GM12873 (cell line): ENCODE data around the gene WBP2.

Experiments used
- TF ChIP-seq, protein P1 (sequence below): IDR thresholded peaks from 2 replicates; pipeline ENCODE4 v1.5.1; 2012; ENCODE audit warnings: low read depth, mild to moderate bottlenecking, moderate library complexity, low read length, control low read depth; ENCODE audit not compliant: insufficient read depth; ENCODE audit errors: missing control alignments

Gene WBP2

GRCh38 chr17:75839942-75840798 lies 15.0 kb downstream of the WBP2 start:
- TF ChIP-seq, protein P1, sequence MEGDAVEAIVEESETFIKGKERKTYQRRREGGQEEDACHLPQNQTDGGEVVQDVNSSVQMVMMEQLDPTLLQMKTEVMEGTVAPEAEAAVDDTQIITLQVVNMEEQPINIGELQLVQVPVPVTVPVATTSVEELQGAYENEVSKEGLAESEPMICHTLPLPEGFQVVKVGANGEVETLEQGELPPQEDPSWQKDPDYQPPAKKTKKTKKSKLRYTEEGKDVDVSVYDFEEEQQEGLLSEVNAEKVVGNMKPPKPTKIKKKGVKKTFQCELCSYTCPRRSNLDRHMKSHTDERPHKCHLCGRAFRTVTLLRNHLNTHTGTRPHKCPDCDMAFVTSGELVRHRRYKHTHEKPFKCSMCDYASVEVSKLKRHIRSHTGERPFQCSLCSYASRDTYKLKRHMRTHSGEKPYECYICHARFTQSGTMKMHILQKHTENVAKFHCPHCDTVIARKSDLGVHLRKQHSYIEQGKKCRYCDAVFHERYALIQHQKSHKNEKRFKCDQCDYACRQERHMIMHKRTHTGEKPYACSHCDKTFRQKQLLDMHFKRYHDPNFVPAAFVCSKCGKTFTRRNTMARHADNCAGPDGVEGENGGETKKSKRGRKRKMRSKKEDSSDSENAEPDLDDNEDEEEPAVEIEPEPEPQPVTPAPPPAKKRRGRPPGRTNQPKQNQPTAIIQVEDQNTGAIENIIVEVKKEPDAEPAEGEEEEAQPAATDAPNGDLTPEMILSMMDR: no peak

DNA sequence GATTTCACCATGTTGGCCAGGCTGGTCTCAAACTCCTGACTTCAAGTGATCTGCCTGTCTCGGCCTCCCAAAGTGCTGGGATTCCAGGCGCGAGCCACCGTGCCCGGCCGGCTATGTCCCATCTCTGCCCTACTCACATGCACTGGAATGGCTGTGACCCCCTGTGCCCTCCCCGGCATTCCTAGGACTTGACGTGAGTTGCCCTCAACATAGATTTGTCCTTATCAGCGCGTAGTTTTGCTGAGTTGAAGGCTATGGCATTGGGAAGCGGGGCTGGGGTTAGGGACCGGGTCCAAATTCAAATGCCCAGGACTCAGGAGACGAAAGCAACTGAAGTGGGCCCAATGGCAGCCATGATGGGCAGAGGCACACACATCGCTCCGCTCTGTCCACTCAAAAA lies 16.7 kb downstream of the WBP2 start:
- TF ChIP-seq, protein P1: no peak

DNA sequence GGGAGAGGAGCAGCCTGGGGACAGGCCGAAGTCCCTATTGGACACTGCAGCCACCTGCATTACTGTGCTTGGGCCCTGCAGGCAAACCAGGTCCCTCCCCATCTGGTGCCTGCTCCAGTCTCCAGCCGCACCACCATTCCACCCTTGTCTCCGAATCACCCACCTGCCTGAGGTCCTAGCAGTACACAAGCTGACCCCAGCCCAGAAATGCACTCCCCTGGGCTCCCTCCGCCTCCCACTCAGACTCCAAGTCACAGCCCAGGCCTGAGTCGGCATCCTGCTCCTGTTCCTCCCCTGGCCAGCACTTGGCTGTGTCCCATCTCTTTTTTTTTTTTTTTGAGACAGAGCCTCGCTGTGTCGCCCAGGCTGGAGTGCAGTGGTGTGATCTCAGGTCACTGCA lies 17.2 kb downstream of the WBP2 start:
- TF ChIP-seq, protein P1: no peak

DNA sequence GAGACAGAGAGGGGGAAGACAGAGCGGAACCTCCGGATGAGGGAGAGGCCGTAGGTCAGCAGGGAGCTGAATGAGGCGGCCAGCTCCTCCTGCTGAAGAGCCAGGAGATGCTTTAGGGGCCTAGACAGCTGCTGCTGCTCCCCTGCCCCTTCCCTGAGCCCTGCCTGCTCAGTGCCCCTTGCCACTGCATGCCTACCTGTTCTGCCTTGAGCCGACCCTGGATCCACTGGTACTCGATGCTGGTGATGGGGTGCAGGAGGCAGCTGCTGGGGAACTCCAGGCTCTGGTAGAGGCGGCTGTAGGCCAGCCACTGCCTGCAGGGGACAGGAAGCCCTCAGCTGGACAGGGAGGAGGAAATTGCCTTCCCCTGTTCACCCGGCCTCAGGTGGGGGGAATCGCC lies 18.5 kb downstream of the WBP2 start:
- TF ChIP-seq, protein P1: no peak

- TF ChIP-seq, protein P1: no peak
These were observed 19.5 kb downstream of the WBP2 start for GRCh38 chr17:75835654-75835987.

- TF ChIP-seq, protein P1: no peak
These were observed 20.0 kb downstream of the WBP2 start for GRCh38 chr17:75834928-75835653.

GRCh38 chr17:75834279-75834920 lies 20.7 kb downstream of the WBP2 start:
- TF ChIP-seq, protein P1: no peak
